Trophoblast cell (in vitro differentiated cells and primary cell): ENCODE data around the gene DNASE1L1.

ENCODE experiments used
- DNase-seq, 2 donors: peaks; one replicate each; pipeline ENCODE4 v3.0.0-alpha.2; 2016
- H2AFZ ChIP-seq: 2 replicates; pipeline ENCODE4 v1.6.1; 2013; ENCODE audit warnings: low read length, moderate library complexity, mild to moderate bottlenecking; ENCODE audit not compliant: insufficient read depth, poor library complexity
- H2AK5ac ChIP-seq: 2 replicates; pipeline ENCODE4 v1.6.1; 2013; ENCODE audit warnings: mild to moderate bottlenecking, low read length
- H2BK120ac ChIP-seq: 2 replicates; pipeline ENCODE4 v1.6.1; 2013; ENCODE audit warnings: low read length, mild to moderate bottlenecking, moderate library complexity; ENCODE audit not compliant: insufficient read depth, poor library complexity
- H2BK12ac ChIP-seq: 2 replicates; pipeline ENCODE4 v1.6.1; 2013; ENCODE audit warnings: mild to moderate bottlenecking, low read length, moderate library complexity
- H2BK5ac ChIP-seq: 2 replicates; pipeline ENCODE4 v1.6.1; 2013; ENCODE audit warnings: low read length, low read depth, moderate library complexity, mild to moderate bottlenecking; ENCODE audit not compliant: poor library complexity
- H3K14ac ChIP-seq: 2 replicates; pipeline ENCODE4 v1.6.1; 2013; ENCODE audit warnings: mild to moderate bottlenecking, low read length
- H3K18ac ChIP-seq: 2 replicates; pipeline ENCODE4 v1.6.1; 2013; ENCODE audit warnings: mild to moderate bottlenecking, low read length
- H3K23ac ChIP-seq: 2 replicates; pipeline ENCODE4 v1.6.1; 2013; ENCODE audit warnings: low read length
- H3K27ac ChIP-seq: 2 replicates; pipeline ENCODE4 v1.5.1; 2013; ENCODE audit warnings: low read depth, mild to moderate bottlenecking, inconsistent platforms, low read length, moderate library complexity
- H3K27me3 ChIP-seq: 2 replicates; pipeline ENCODE4 v1.6.1; 2013; ENCODE audit warnings: inconsistent platforms, mild to moderate bottlenecking, low read length, moderate library complexity; ENCODE audit not compliant: insufficient read depth
- H3K36me3 ChIP-seq, 2 experiments: 1 replicate in 1 of 2; 2 replicates in 1 of 2; pipeline ENCODE4 v1.6.1; 2013; ENCODE audit warnings: low read length in 2 of 2, mild to moderate bottlenecking in 2 of 2, moderate library complexity in 1 of 2; ENCODE audit not compliant: insufficient read depth in 2 of 2, control insufficient read depth in 1 of 2
- H3K4ac ChIP-seq: 2 replicates; pipeline ENCODE4 v1.6.1; 2013; ENCODE audit warnings: low read depth, mild to moderate bottlenecking, low read length, moderate library complexity
- H3K4me1 ChIP-seq, 2 experiments: 1 replicate in 1 of 2; 2 replicates in 1 of 2; pipeline ENCODE4 v1.6.1; 2013; ENCODE audit warnings: low read length in 2 of 2, mild to moderate bottlenecking in 2 of 2, moderate library complexity in 1 of 2; ENCODE audit not compliant: insufficient read depth in 2 of 2, control insufficient read depth in 1 of 2
- H3K4me2 ChIP-seq: 2 replicates; pipeline ENCODE4 v1.6.1; 2013; ENCODE audit warnings: inconsistent platforms, mild to moderate bottlenecking, low read length, moderate library complexity
- H3K4me3 ChIP-seq: 2 replicates; pipeline ENCODE4 v1.5.1; 2013; ENCODE audit warnings: mild to moderate bottlenecking, low read depth, low read length, inconsistent platforms
- H3K79me1 ChIP-seq: one replicate; pipeline ENCODE4 v1.6.1; 2013; ENCODE audit warnings: low read length
- H3K79me2 ChIP-seq: 2 replicates; pipeline ENCODE4 v1.6.1; 2013; ENCODE audit warnings: low read length, mild to moderate bottlenecking; ENCODE audit not compliant: control insufficient read depth, insufficient read depth, poor library complexity
- H3K9ac ChIP-seq: 2 replicates; pipeline ENCODE4 v1.6.1; 2013; ENCODE audit warnings: mild to moderate bottlenecking, low read length
- H3K9me3 ChIP-seq: 2 replicates; pipeline ENCODE4 v1.6.1; 2013; ENCODE audit warnings: low read depth, mild to moderate bottlenecking, control low read depth, inconsistent platforms, low read length; ENCODE audit not compliant: insufficient read depth
- H4K12ac ChIP-seq: 2 replicates; pipeline ENCODE4 v1.6.1; 2013; ENCODE audit warnings: low read depth, mild to moderate bottlenecking, low read length, moderate library complexity
- H4K8ac ChIP-seq: 2 replicates; pipeline ENCODE4 v1.6.1; 2013; ENCODE audit warnings: low read depth, mild to moderate bottlenecking, low read length, moderate library complexity
- H4K91ac ChIP-seq: one replicate; pipeline ENCODE4 v1.6.1; 2013; ENCODE audit warnings: low read depth, mild to moderate bottlenecking, low read length, moderate library complexity
- WGBS: extraction: QIAGEN DNeasy Blood & Tissue Kit; methylation state at CpG from one replicate; pipeline ENCODE4 v1.1.7; 2013; ENCODE audit warnings: missing lambda C conversion rate; ENCODE audit not compliant: insufficient read length, insufficient coverage; ENCODE audit errors: extremely low coverage; 5-methylcytosine and 5-hydroxymethylcytosine counted together

Gene DNASE1L1

DNA sequence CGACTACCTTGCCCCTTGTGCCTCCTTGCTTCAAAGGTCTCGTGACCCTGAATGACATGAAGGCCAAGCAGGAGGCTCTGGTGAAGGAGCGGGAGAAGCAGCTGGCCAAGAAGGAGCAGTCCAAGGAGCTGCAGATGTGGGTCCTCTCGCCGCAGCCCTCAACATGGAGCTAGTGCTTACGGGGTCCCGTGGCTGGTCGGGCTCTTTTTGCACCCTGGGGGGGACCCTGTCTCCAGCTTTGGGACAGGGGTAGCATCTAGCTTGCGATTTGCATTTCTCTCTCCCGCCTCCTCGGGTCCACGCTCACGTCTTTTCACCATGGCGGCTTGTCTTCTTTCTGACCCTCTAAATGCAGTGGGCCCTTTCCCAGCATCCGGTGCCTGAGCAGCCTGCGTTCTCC is 36.7 kb upstream of the DNASE1L1 start:
- H3K79me1 ChIP-seq: peaks cover 13% of the 10 kb centered on the region
- H3K23ac ChIP-seq: no peak overlapping the region
- H2BK120ac ChIP-seq: no peak overlapping the region
- H3K9ac ChIP-seq: no peak overlapping the region
- H3K27ac ChIP-seq: no peak overlapping the region
- no peak overlapping the region for H2AK5ac ChIP-seq
- H3K27me3 ChIP-seq: no peaks in the 10 kb centered on the region
- H4K91ac ChIP-seq: no peak overlapping the region
- H3K4ac ChIP-seq: no peak overlapping the region
- peaks cover 66 to 75% of the 10 kb centered on the region in 2 experiments for H3K36me3 ChIP-seq
- no peak overlapping the region for H3K4me3 ChIP-seq
- DNase-seq: no peak
- H3K79me2 ChIP-seq: peaks cover 7% of the 10 kb centered on the region
- H2AFZ ChIP-seq: no peak overlapping the region
- no peaks in the 10 kb centered on the region for H3K9me3 ChIP-seq
- H2BK5ac ChIP-seq: no peak overlapping the region
- H4K8ac ChIP-seq: no peak overlapping the region
- H3K4me2 ChIP-seq: no peak overlapping the region
- WGBS: no CpG with 5 or more reads among the region's 16 CpGs
- H4K12ac ChIP-seq: no peak overlapping the region
- H2BK12ac ChIP-seq: no peak overlapping the region
- H3K4me1 ChIP-seq: peaks cover 6 to 14% of the 10 kb centered on the region in 2 experiments
- no peak overlapping the region for H3K14ac ChIP-seq
- H3K18ac ChIP-seq: no peak overlapping the region

DNA sequence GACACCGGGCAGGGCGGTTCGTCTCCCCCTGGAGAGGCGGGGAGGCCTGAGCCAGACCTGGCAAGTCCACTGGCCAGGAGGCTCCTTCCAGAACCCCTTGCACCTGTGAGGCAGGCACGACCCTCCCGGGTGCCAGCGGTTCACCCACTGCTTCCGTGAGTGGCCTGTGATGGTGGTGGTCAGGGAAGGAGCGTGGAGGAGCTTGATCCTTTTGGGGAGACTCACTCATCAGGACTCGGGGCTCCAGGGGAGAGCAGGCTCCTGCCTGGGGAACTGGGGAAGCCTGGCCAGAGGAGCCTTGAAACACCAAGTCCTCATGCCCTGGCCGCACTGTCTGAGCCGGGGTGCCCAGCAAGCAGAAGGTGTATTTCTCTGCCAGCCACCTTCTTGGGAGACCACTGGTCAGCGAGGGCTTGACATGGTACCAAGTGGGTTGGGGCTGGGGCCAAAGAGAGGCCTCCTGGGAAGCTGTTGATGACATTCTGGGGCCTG is 35.7 kb upstream of the DNASE1L1 start:
- Histone ChIP-seq H3K4me3 (peak overlapping the region; percentile 79), H2AK5ac (peak overlapping the region; percentile 76), H4K8ac (peak overlapping the region; percentile 88), H3K9me3 (no peaks in the 10 kb centered on the region), H3K9ac (peak overlapping the region; percentile 84), H2AFZ (peak overlapping the region; percentile 56), H4K12ac (peak overlapping the region; percentile 94), H3K36me3 (peaks cover 68 to 75% of the 10 kb centered on the region in 2 experiments), H3K27ac (peak overlapping the region; percentile 79), H2BK120ac (peak overlapping the region; percentile 91), H3K4me2 (peak overlapping the region; percentile 89), H2BK12ac (peak overlapping the region; percentile 4), H3K4ac (peak overlapping the region; percentile 71), H3K18ac (peak overlapping the region; percentile 94), H3K79me2 (peaks cover 7% of the 10 kb centered on the region), H3K4me1 (peaks cover 6 to 14% of the 10 kb centered on the region in 2 experiments), H4K91ac (peak overlapping the region; percentile 95), H3K23ac (no peak overlapping the region), H3K79me1 (peaks cover 13% of the 10 kb centered on the region), H2BK5ac (peak overlapping the region; percentile 80), H3K14ac (peak overlapping the region; percentile 96), H3K27me3 (no peaks in the 10 kb centered on the region)
- WGBS: no CpG with 5 or more reads among the region's 13 CpGs
- DNase-seq: no peak

DNA sequence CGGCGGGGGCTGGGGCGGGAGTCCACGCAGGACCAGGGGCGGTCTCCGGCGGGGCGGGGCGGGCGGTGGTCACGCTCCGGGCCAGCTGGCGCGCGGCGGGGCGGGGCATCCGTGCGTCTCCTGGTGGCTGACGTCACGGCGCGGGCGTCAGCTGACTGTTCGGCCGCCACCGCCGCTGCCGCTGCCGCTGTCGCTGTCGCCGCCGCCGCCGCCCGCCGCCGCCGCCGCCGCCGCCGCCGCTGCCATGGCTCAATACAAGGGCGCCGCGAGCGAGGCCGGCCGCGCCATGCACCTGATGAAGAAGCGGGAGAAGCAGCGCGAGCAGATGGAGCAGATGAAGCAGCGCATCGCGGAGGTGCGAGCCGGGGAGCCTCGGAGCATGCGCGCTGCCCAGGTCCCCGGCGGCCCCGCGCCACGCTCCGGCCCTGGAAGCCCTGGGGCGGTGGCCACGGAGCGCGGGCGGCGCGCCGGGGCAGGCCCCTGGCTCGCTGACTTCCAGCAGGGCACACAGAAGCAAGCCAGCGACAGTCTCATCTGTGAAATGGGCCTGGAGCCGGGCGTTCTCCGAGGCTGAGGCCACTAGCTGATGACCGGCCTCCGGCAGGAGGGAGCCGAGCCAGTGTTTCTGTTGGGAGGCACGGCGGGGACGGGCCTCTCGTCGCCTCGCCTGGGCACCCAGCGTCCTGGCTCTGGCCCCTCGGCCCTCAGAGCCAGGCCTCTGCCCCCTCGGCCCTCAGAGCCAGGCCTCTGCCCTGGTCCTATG is 35.1 kb upstream of the DNASE1L1 start, which contains the start of gene FAM50A:
FAM50A (plus strand) TSS at position 150 of the 763 bp plus-strand sequence; CDS start at position 245, 95 bp downstream.
- Histone ChIP-seq H3K4me3 (peak within 1 kb of the TSS; percentile 79), H3K9me3 (no peaks in the 10 kb centered on the region), H3K14ac (peak within 1 kb of the TSS; percentile 96), H2AFZ (peak within 1 kb of the TSS; percentile 64), H2BK12ac (peak within 1 kb of the TSS; percentile 4), H3K27ac (peak within 1 kb of the TSS; percentile 79), H3K23ac (no peak within 1 kb of the TSS), H2BK5ac (peak within 1 kb of the TSS; percentile 80), H3K27me3 (no peaks in the 10 kb centered on the region), H3K9ac (peak within 1 kb of the TSS; percentile 84), H3K4ac (peak within 1 kb of the TSS; percentile 71), H2AK5ac (peak within 1 kb of the TSS; percentile 76), H2BK120ac (peak within 1 kb of the TSS; percentile 91), H3K18ac (peak within 1 kb of the TSS; percentile 94), H4K8ac (peak within 1 kb of the TSS; percentile 88), H3K79me2 (peaks cover 7% of the 10 kb centered on the region), H4K12ac (peak within 1 kb of the TSS; percentile 94), H4K91ac (peak within 1 kb of the TSS; percentile 95), H3K36me3 (peaks cover 66 to 72% of the 10 kb centered on the region in 2 experiments), H3K4me2 (peak within 1 kb of the TSS; percentile 89), H3K79me1 (peaks cover 13% of the 10 kb centered on the region), H3K4me1 (peaks cover 6 to 14% of the 10 kb centered on the region in 2 experiments)
- DNase-seq: peak; percentile 69 to 77
- WGBS: no CpG with 5 or more reads among the region's 94 CpGs

DNA sequence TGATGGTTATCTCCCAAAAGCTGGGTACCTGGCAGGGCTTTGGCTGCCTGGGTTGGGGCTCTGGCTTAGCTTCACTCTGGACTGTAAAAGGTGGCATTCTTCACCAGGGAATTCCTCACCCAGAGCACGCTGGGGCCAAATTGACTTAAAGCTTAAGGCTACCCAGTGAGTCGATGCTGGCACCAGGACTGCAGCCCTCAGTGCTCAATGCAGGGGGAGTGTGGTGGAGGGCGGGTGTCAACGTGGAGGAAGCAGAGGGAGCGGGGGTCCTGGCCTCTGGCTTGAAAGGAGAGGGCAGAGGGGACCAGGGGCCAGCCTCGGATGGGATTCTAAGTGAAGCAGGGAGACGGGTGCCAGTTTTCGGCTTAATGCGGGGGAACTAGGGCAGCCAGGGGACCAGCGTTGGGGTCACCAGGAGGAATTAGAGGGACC is 34.4 kb upstream of the DNASE1L1 start:
- Histone ChIP-seq H2BK120ac (peak overlapping the region; percentile 70), H3K79me1 (peaks cover 13% of the 10 kb centered on the region), H3K4me3 (no peak overlapping the region), H3K4ac (peak overlapping the region; percentile 4), H2AFZ (peak overlapping the region; percentile 64), H3K9ac (peak overlapping the region; percentile 9), H3K4me2 (peak overlapping the region; percentile 50), H4K12ac (peak overlapping the region; percentile 86), H2BK5ac (peak overlapping the region; percentile 66), H3K79me2 (peaks cover 7% of the 10 kb centered on the region), H3K27me3 (no peaks in the 10 kb centered on the region), H3K36me3 (peaks cover 66 to 72% of the 10 kb centered on the region in 2 experiments), H3K9me3 (no peaks in the 10 kb centered on the region), H3K23ac (no peak overlapping the region), H3K27ac (no peak overlapping the region), H4K8ac (peak overlapping the region; percentile 36), H2AK5ac (peak overlapping the region; percentile 30), H3K4me1 (peaks cover 9 to 14% of the 10 kb centered on the region in 2 experiments), H2BK12ac (no peak overlapping the region), H4K91ac (peak overlapping the region; percentile 76), H3K14ac (peak overlapping the region; percentile 32), H3K18ac (no peak overlapping the region)
- peak; percentile 40 to 60 for DNase-seq
- WGBS: no CpG with 5 or more reads among the region's 10 CpGs
